Measurements from ENCODE around the gene TMEM109. TPM values are rescaled to one million over a fixed set of nuclear protein-coding genes. Genes with fewer than 3 reads are reported as not detected.

The TMEM109 gene
- polyA plus RNA-seq, 1 experiment: 70.0 TPM

Other genes with a start within 250 kb of the TMEM109 start
- gene MS4A8, start 214.5 kb upstream of the TMEM109 start, polyA plus RNA-seq (2011; rRNA removed): not detected in 2 replicates
- not detected in 2 replicates for gene MS4A18, start 189.4 kb upstream of the TMEM109 start, polyA plus RNA-seq (2011; rRNA removed)
- not detected in 2 replicates for gene MS4A15, start 157.3 kb upstream of the TMEM109 start, polyA plus RNA-seq (2011; rRNA removed)
- not detected in 2 replicates for gene MS4A10, start 128.8 kb upstream of the TMEM109 start, polyA plus RNA-seq (2011; rRNA removed)
- gene CCDC86, start 72.0 kb upstream of the TMEM109 start, polyA plus RNA-seq (2011; rRNA removed): 12.5 and 21.2 TPM in 2 replicates
- gene PTGDR2, start 58.2 kb upstream of the TMEM109 start, polyA plus RNA-seq (2011; rRNA removed): 0.02 TPM in 2 replicates
- gene ZP1, start 46.6 kb upstream of the TMEM109 start, polyA plus RNA-seq (2011; rRNA removed): 0.36 and 0.67 TPM in 2 replicates
- 17.6 and 48.6 TPM in 2 replicates for gene PRPF19, start 7.6 kb upstream of the TMEM109 start, polyA plus RNA-seq (2011; rRNA removed)
- 12.1 and 17.9 TPM in 2 replicates for gene TMEM132A, start 10.3 kb downstream of the TMEM109 start, polyA plus RNA-seq (2011; rRNA removed)
- 7.8 and 14.1 TPM in 2 replicates for gene SLC15A3, start 38.0 kb downstream of the TMEM109 start, polyA plus RNA-seq (2011; rRNA removed)
- not detected in 2 replicates for gene CD6, start 57.5 kb downstream of the TMEM109 start, polyA plus RNA-seq (2011; rRNA removed)
- gene CD5, start 188.3 kb downstream of the TMEM109 start, polyA plus RNA-seq (2011; rRNA removed): not detected in 2 replicates
- gene VPS37C, start 247.3 kb downstream of the TMEM109 start, polyA plus RNA-seq (2011; rRNA removed): 8.9 and 17.5 TPM in 2 replicates